Right cardiac atrium (tissue), 5 donors: ENCODE results near the gene VTI1A. TPM values are rescaled to one million over a fixed set of nuclear protein-coding genes. Genes with fewer than 3 reads are reported as not detected.

Experiments
- ATAC-seq, 2 donors: fragments of 200-7000 bp; cut with Tn5 transposase; one replicate each; pipeline versions ENCODE4 v1.8.0 to v1.9.1; 2020; ENCODE audit warnings: moderate library complexity in 2 of 2, mild to moderate bottlenecking in 1 of 2
- DNase-seq, 3 donors: peaks; one replicate each; pipeline ENCODE4 v3.0.0-alpha.2; 2020
- H3K27ac ChIP-seq: one replicate; pipeline ENCODE4 v1.5.1; 2013; ENCODE audit warnings: mild to moderate bottlenecking, low read length, control low read depth, moderate library complexity
- H3K27me3 ChIP-seq: one replicate; pipeline ENCODE4 v1.6.1; 2013; ENCODE audit not compliant: control insufficient read depth, insufficient read depth
- H3K4me1 ChIP-seq: one replicate; pipeline ENCODE4 v1.6.1; 2013; ENCODE audit warnings: low read length; ENCODE audit not compliant: control insufficient read depth, insufficient read depth
- H3K4me3 ChIP-seq: one replicate; pipeline ENCODE4 v1.5.1; 2013; ENCODE audit warnings: low read length, control low read depth
- H3K9me3 ChIP-seq: one replicate; pipeline ENCODE4 v1.6.1; 2013; ENCODE audit warnings: low read length; ENCODE audit not compliant: control insufficient read depth
- WGBS: extraction: QIAGEN DNeasy Blood & Tissue Kit; methylation state at CpG from one replicate; pipeline ENCODE4 v1.1.7; 2013; 5-methylcytosine and 5-hydroxymethylcytosine counted together
- intact Hi-C, 4 donors: fragments of 100-400 bp; cut with DNase I; formaldehyde crosslinking; loops; one replicate each; pipeline versions ENCODE4 v1.11.0 to v1.14.0; 2022 to 2023
- polyA plus RNA-seq: library from polyadenylated mRNA; stranded (reverse); fragments of 200-250 nt; gene quantifications from one replicate; pipeline ENCODE4 v1.2.3, GENCODE V29; 2013
- total RNA-seq, 4 donors: library from RNA; stranded (reverse); fragmentation: NEBNext Ultra II Directional; extraction: Animal tissue kit (Norgen Biotek cat#: 25700); gene quantifications; one replicate each; pipeline ENCODE4 v1.2.1, GENCODE V29; 2021
- donor health status: healthy with polysubstance abuse.
- donor health status: DM: no; HTN: yes; CAD: no.
- donor health status: DM: no; HTN: no; CAD: no.
- donor health status: DM: no; HTN: yes; CAD: no; lungs with severe emphysema.
- donor health status: DM: yes; HTN: yes; CAD: no.

The VTI1A gene
- total and polyA plus RNA-seq, 5 donors = 9.1 to 22.5 (median 19.7) TPM

- 92% methylated on average over 7 of the region's 7 CpGs for WGBS
- no peaks in the 10 kb centered on the region for H3K9me3 ChIP-seq
- intact Hi-C loops = no loop called here
- H3K27me3 ChIP-seq = no peaks in the 10 kb centered on the region
- H3K27ac ChIP-seq = no peak overlapping the region
- DNase-seq = no peak
- no peaks in the 10 kb centered on the region for H3K4me1 ChIP-seq
- no peak for ATAC-seq
- H3K4me3 ChIP-seq = no peak overlapping the region
Observed at GRCh38 chr10:112823604-112824003, 376.6 kb downstream of the VTI1A start.

DNA sequence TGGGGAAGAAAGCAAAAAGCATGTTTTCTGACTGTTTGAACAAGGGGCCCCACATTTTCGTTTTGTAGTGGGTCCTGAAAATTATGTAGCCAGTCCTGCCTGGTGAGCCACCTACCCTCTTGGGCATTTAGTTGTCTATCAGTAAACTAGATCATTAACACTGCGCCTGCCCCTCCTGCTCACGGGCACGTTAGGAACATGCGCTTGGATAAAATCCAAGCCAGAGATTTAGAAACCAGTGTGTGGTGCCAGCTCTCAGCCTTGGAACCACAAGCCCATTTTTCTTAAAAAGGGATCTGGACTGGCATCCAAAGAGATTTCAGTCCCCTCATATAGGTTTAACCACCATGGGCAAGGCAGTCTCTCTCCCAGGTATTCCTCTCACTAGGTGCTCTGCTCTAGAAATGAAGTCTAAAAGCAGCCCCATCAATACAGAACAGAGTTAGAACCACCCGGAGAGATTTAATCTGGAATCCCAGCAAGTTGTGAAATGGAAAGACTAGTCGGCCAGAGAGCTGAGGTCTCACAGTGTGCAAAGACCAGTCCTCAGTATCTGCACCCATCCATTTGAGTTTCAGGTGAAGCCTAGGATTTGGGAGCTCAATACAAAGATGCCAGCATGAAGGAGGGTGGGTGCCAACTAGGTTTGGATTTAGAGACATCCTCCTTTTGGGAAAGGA is 379.1 kb downstream of the VTI1A start:
- H3K27ac ChIP-seq = no peak overlapping the region
- WGBS = 61% methylated on average over 7 of the region's 7 CpGs

GRCh38 chr10:112827086-112827485 is 380.1 kb downstream of the VTI1A start:
- 91% methylated on average over 14 of the region's 14 CpGs for WGBS
- Histone ChIP-seq H3K4me3 (no peak overlapping the region), H3K9me3 (no peaks in the 10 kb centered on the region), H3K4me1 (no peaks in the 10 kb centered on the region), H3K27ac (no peak overlapping the region), H3K27me3 (no peaks in the 10 kb centered on the region)
- ATAC-seq = no peak
- intact Hi-C loops = no loop called here
- DNase-seq = no peak

More for the DNA sequence above, 379.1 kb downstream of the VTI1A start:
- ATAC-seq = no peak
- intact Hi-C loops = no loop called here
- no peaks in the 10 kb centered on the region for H3K4me1 ChIP-seq
- no peak for DNase-seq
- no peaks in the 10 kb centered on the region for H3K27me3 ChIP-seq
- no peaks in the 10 kb centered on the region for H3K9me3 ChIP-seq
- no peak overlapping the region for H3K4me3 ChIP-seq

DNA sequence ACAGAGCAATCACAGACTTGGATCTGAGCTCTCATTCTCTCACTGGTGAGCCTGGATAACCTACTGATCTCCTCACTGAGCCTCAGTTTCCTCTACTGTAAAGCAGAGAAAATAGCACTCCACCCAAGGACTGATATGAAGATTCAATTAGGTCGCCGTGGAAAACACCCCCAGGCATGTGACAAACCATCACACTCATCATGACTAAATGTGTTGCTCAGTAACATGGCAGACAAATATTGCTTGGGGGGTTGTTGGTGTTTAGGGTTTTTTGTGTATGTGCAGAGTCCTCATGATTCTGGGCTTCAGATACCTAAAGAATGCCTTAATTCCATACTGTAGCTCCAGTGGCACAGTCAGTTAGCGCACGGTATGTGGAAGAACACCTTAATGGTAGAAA is 380.9 kb downstream of the VTI1A start:
- Histone ChIP-seq H3K9me3 (no peaks in the 10 kb centered on the region), H3K4me3 (no peak overlapping the region), H3K27me3 (no peaks in the 10 kb centered on the region), H3K27ac (no peak overlapping the region), H3K4me1 (no peaks in the 10 kb centered on the region)
- ATAC-seq = no peak
- 93% methylated on average over 4 of the region's 4 CpGs for WGBS
- no peak for DNase-seq
- intact Hi-C loops = no loop called here

GRCh38 chr10:112831859-112832258 is 384.8 kb downstream of the VTI1A start:
- Histone ChIP-seq H3K4me3 (no peak overlapping the region), H3K4me1 (no peaks in the 10 kb centered on the region), H3K27ac (no peak overlapping the region), H3K27me3 (no peaks in the 10 kb centered on the region), H3K9me3 (no peaks in the 10 kb centered on the region)
- intact Hi-C loops = no loop called here
- DNase-seq (no peak), ATAC-seq (no peak)
- 95% methylated on average over 16 of the region's 16 CpGs for WGBS

DNA sequence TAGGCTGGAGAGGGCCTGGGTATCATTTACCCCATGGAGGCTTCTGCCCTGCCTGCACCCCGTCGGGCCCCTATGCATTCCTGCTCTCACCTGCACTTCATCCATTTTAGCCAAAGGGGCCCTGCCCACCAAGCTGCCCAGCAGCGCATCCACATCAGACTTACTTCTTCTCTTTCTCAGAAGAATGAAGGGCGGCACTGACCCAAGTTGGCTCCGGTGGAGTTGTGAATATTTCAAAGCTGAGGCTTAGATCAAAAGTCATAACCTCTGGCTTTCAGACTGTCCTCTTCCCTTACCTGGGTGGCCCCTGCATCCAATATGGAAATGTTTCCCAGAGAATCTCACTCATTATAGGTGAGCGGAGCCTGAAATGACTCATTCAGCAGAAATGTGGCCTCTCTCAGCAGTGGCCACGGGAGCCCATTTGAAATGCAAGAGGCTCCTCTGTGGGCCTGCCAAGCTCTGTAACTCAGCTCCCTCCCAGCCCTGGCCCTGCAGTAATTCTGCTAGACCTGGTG is 385.4 kb downstream of the VTI1A start:
- intact Hi-C loops = no loop called here
- no peak for ATAC-seq

GRCh38 chr10:112832959-112833358 is 385.9 kb downstream of the VTI1A start:
- H3K9me3 ChIP-seq = no peaks in the 10 kb centered on the region
- WGBS = 91% methylated on average over 2 of the region's 2 CpGs
- no peaks in the 10 kb centered on the region for H3K4me1 ChIP-seq
- H3K27me3 ChIP-seq = no peaks in the 10 kb centered on the region
- intact Hi-C loops = no loop called here
- H3K27ac ChIP-seq = no peak overlapping the region
- DNase-seq (no peak), ATAC-seq (no peak)
- H3K4me3 ChIP-seq = no peak overlapping the region

More for the DNA sequence above, 385.4 kb downstream of the VTI1A start:
- Histone ChIP-seq H3K27me3 (no peaks in the 10 kb centered on the region), H3K27ac (no peak overlapping the region), H3K9me3 (no peaks in the 10 kb centered on the region), H3K4me3 (no peak overlapping the region), H3K4me1 (no peaks in the 10 kb centered on the region)
- DNase-seq = no peak
- 92% methylated on average over 7 of the region's 7 CpGs for WGBS

GRCh38 chr10:112834751-112835181 is 387.8 kb downstream of the VTI1A start:
- no peaks in the 10 kb centered on the region for H3K27me3 ChIP-seq
- no peak for DNase-seq
- no peak overlapping the region for H3K4me3 ChIP-seq
- H3K27ac ChIP-seq = no peak overlapping the region
- 47% methylated on average over 8 of the region's 8 CpGs for WGBS
- peak in 1 of 2 donors; percentile 15 for ATAC-seq
- intact Hi-C loops = no loop called here
- H3K9me3 ChIP-seq = no peaks in the 10 kb centered on the region
- no peaks in the 10 kb centered on the region for H3K4me1 ChIP-seq

- ATAC-seq (no peak), DNase-seq (no peak)
- intact Hi-C loops = no loop called here
- 54% methylated on average over 11 of the region's 11 CpGs for WGBS
- H3K27ac ChIP-seq = no peak overlapping the region
- H3K27me3 ChIP-seq = no peaks in the 10 kb centered on the region
- no peaks in the 10 kb centered on the region for H3K4me1 ChIP-seq
- no peak overlapping the region for H3K4me3 ChIP-seq
- H3K9me3 ChIP-seq = no peaks in the 10 kb centered on the region
Observed at GRCh38 chr10:112835217-112835715, 388.3 kb downstream of the VTI1A start.

DNA sequence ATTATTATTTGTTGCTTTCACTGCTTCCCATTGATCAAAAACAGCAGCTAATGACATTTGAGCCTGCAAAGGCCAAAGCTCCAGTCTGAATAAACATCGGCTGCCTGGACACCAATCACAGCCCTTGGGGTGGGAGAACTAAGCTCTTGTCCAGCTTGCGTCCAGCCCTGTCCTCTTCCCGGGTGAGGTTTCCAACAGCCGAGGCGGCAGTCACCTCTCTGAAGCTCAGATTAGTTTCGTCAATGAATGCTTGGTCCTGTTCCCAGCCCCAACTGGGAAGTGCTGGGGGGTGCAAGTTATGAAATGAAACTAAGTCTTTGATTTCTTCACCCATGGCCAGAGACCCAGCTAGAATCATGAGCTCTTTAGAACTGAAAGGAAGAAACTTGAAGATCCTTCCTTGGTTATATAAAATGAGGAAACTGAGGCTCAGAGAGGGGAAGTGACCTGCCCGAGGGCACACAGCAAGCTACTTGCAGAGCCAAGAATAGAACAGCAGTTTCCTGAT is 389.0 kb downstream of the VTI1A start:
- no peaks in the 10 kb centered on the region for H3K4me1 ChIP-seq
- ATAC-seq (peak; percentile 85 to 86), DNase-seq (peak; percentile 83 to 86 (median 86))
- H3K27ac ChIP-seq = no peak overlapping the region
- H3K4me3 ChIP-seq = no peak overlapping the region
- intact Hi-C loops = no loop called here
- 48% methylated on average over 7 of the region's 7 CpGs for WGBS
- H3K9me3 ChIP-seq = no peaks in the 10 kb centered on the region
- no peaks in the 10 kb centered on the region for H3K27me3 ChIP-seq

DNA sequence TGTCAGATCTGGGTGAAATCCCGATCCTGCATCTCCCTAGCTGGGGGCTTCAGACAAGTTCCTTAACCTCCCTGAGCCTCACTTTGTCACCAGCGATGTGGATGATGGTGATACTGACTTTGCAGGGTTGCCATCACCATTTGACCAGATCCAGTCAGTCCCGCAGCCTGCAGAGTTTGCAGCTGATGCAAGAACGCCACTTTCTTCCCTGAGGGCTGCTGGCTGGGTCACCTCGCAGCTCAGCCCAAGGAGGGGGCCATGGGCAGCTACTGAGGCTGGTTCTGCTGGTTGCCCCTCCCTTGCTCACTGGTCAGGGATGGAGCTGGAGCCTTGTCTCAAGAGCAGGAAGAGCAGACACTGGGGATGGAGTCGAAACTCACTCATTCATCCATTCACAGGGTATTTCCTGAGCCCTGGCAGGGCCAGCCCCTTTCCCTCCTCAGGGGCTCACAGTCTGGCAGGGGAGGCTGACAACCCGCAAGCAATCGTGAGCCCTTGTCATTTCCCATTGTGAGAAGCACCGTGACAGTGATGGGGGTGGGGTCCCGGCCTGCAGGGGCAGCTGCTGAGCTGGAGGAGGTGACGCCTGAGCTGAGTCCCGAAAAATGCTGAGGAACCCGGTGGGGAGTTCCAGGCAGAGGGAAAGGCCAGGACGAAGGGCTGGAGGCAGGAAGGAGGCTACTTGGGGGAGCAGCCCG is 391.9 kb downstream of the VTI1A start:
- no peak for ATAC-seq
- WGBS = 77% methylated on average over 15 of the region's 15 CpGs
- intact Hi-C loops = no loop called here

More for the DNA sequence above, 391.9 kb downstream of the VTI1A start:
- Histone ChIP-seq H3K27me3 (no peaks in the 10 kb centered on the region), H3K27ac (no peak overlapping the region), H3K4me3 (no peak overlapping the region), H3K9me3 (no peaks in the 10 kb centered on the region), H3K4me1 (no peaks in the 10 kb centered on the region)
- no peak for DNase-seq
